Fibroblast of upper back skin (primary cell): Measurements from ENCODE around the gene RXRA.

Experiments
- DNase-seq: peaks from one replicate; pipeline ENCODE4 v3.0.0-alpha.2; 2013

The RXRA gene

DNA sequence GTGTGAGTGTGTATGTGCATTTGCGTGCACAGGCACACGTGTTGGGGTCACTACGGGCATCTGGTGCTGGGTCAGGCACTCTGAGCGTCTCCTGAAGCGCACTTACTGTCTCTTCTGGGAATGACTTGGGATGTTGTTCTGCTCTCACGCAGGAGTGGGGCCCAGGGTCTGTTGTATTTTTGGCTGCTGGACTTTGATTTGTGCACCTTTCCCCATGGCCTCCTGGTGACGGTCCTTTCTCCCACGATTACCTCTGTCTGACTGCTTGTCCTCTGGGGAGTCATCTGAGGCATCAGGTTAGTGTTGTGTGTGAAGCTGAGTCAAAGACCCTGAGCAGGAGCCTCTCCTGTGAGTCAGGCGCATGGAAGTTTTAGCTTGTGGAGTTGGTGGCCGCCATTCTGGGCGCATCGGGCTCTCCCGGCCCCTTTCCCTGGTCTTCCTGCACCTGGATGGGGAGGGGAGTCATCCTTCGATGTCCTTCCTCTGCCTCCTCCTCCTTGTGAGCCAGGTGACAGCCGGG, 62.1 kb downstream of the RXRA start:
- peak; percentile 29 for DNase-seq

DNA sequence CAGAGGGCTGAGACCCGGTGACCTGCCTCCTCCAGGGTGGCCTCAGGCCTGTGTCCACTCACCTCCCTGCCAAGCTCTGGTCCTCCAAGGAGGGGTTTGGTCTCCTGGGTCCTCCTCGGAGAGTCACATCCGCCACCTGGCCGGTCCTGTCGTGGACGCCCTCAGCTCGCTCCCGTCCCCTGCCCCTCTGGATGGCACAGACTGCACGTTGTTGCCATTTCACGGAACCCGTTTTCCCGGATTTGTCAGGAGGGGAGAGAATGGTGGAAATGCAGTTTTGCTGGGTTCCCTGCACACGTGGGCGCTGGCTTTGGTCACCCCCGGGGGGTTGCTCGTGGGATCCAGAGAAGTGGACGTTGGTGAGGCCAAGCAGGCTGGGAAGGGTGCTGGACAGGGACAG, 62.7 kb downstream of the RXRA start:
- no peak for DNase-seq

DNA sequence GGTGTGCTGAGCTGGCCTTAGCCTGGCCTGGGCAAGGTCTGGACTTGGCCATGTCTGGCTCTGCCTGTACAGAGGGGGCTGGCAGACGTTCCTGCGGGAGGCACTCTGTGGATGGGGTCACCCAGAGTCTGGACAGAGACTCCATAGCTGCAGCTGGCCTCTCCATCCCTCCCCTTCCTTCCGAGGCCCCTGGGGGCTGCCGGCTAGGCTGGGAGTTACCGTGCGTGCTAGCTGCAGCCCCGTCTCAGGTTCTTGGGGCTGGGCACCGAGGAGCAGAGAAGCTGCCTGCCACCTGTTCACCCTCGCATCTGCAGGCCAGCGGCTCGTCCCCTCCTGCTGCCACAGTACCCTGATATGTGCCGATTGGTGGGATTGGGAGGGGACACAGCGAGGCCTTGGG, 63.4 kb downstream of the RXRA start:
- DNase-seq: no peak

DNA sequence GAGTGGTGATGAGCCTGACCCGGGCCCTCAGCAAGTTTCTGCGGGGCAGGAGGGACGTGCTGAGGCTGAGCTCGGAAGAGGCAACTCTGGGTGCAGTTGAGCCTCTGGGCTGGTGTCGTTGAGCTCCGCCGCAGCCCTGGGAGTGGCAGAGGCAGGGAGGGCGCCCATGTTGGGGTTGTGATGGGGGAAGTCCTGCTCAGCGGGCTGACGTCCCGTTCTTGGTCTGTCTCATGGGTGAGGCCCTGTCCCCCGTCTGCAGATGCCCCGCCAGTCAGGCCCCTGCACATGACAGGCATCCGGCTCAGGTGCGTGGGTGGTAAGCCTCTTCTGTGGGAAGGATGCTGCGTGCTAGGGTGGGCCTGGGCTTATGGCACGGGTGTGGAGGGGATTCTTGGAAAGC, 64.3 kb downstream of the RXRA start:
- no peak for DNase-seq

DNA sequence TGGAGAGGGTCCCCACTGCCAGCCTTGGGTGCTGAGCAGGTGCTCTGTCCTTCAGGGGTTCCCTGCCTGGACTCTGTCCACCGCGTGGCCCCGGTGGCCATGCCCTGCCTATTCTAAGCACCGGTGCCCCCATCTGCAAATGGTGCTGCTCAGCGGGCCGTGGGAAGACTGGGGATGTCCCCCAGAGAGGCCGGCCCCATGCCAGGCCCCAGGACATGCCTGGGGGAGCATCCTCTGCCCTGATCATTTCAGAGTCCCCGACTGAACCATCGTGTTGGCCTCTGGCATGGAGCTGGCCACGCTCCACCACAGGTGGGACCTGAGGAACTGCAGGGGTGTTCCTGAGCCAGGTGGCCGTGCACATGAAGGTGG, 64.7 kb downstream of the RXRA start:
- DNase-seq: no peak

DNA sequence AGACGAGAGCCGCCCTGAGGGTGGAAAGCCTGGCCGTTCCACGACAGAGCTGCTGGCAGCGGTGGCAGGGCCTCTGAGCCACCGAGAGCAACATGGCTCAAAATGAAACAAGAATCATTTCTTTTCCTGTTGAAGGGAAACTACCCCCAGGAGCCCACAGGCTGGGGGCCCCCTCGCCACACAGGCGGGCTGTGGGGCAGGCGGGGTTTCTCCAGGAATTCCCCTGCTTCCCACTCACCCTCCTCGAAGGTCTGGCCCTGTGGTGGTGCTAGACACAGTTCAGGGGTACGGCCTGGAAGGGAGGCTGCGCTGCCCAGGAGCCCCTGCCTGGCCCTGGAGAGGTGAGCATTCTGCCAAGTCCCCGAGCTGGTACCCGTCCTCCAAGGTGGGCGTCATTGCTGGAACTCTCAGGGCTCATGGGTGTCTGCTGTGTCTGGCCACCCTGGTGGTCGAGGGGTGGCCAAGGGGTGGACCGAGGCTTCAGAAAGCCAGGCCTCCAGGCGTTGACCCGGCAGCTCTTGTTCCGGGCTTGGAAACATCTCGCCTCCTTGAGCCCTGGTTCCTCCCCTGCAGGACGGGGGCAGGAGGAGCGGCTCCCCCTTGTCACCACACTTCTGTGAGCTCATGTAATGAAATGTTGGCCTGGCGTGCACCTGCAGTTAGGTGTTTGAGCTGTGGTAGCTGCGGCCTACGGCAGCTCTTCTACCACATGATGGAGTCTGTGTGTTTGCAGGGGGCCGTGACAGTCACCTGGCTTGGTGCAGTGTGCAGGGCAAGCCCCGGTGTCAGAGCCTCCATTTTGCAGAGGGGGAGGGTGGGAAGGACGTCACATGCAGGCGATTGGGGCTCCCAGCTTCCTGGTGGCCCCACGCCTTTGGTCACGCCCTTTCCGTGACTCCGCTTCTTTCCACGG, 65.3 kb downstream of the RXRA start:
- no peak for DNase-seq

DNA sequence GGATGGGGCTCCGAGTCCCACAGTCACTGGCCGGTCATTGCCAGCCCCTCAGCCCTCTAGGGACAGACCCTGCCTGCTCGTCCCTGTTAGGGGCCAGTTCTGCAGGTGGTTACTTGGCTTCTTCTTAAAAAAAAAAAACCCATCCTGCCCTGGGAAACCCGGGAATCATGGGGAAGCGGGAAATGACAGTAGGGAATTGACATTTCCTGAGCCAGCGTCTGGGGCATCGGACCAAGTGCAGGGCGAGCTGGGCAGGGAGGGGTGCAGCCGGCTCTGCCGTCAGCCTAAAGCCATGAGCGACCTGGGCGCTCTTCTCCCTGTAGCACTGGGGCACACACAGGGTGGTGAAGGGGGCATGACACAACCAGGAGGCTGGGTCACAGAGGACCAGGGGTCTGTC, 66.6 kb downstream of the RXRA start:
- DNase-seq: no peak

DNA sequence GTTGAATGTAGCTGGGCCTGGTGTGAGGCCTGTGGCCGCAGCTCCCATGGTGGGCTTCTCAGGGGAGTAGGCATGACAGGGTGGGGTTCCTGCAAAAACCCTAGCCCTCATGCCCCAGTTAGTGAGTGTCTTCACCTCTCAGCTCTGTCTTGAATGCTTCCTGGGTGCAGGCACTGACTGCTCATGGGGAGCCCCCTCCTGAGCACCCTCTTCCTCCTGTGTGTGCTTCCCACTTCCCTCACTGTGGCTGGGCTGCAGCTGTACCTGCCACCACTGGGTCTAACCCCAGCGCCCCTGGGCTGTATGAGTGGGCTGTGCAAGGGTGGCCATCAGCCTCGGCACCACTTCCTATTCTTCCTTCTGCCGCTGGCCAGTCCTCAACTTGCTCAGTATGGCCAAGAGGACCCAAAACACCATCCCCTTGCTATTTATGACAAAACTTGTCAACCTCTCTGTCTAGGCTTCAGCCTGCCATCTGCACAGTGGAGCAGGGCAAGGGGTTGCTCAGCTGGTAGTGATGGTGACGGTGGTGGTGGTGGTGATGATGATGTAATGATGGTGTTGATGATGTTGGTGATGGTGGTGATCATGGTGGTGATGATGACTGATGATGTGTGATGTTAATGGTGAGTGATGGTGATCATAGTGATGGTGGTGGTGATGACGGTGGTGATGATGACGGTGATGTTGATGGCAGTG, 67.5 kb downstream of the RXRA start:
- DNase-seq: no peak

DNA sequence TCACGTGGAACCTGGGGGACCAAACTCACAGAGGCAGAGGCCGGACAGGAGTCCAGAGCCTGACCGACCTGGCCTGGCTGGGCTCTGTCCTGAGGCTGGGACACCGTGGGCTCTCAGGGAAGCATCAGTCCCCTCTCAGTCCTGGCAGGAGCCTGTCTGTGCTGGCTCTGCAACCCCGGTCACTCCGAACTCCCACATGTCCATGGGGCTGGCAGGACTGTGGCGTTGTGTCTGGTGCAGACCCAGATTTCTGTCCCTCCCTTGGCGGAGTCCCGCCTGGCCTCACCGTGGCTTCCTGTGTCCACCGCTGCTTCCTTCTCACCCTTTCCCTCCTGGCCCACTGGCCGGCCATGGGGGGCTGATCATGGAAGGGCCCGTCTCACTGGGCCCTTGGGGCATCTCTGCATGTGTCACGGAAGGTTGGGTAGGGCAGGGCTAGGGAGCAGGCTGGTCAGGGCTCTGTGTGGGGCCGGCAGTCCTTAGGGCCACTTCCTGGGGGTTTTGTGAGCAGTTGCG, 68.8 kb downstream of the RXRA start:
- no peak for DNase-seq

DNA sequence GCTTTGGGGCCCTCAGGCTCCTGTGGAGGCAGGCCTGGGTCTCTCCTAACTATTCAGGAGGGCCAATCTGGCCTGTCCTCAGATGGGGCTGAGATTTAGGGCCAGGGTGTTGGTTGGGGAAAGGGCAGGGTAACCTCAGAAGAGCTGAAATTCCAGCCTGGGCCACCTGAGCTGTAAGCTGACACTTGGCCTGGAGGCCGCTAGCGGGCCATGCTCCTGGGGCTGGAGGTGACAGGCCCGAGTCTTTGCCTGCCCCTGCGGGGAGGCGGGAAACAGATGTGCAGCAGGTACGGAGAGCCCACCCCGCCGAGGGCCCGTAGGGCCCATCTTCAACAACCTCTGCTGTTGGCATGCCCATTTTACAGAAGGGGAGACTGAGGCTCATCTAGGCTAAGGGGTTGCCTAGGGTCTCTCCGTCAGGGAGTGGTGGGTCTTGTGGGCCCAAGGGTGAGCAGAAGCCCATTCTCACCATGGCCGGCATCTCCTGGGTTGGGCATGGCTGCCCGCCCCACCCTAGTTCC, 69.5 kb downstream of the RXRA start:
- no peak for DNase-seq

DNA sequence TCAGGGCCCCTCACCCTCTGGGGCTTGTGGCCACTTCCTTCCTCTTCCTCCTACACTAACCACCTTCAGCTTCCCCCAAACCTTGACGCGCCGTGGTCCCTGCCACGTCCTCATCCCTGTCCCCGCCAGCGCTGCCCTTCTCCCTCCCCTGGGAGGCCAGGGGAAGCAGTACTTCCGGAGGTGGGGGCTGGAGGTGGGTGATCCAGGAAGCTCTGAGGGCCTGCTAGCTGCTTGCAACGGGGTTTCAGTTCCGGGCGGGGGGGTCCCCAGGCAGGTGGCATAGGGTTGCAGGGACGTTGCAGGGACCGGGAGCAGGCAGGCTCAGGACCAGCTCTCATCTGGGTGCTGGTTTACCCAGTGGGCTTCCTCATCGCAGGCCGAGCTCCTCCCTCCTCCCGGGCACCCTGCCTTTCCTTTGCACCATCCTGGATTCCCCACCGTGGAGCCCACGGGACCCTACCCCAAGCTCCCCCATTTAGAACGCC, 70.0 kb downstream of the RXRA start:
- no peak for DNase-seq

DNA sequence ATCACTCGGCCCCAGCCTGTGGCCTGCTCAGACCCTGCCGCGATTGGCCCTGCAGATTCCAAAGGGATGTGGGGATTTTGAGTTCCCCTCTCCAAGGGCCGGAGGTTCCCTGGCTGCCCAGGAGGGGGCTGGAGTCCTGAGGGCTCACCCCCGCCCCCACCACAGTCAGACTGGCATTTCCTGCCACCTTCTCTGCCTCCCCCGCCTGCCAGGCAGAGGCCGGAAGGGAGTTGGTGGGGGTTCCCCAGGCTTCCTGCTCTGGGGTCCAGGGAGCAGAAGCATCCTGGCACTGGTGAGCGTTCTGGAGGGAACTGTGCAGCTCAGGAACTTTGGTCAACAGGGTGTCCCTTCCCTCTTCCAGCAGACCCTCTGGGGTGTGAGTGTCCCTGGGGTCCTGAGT, 70.6 kb downstream of the RXRA start:
- DNase-seq: no peak

DNA sequence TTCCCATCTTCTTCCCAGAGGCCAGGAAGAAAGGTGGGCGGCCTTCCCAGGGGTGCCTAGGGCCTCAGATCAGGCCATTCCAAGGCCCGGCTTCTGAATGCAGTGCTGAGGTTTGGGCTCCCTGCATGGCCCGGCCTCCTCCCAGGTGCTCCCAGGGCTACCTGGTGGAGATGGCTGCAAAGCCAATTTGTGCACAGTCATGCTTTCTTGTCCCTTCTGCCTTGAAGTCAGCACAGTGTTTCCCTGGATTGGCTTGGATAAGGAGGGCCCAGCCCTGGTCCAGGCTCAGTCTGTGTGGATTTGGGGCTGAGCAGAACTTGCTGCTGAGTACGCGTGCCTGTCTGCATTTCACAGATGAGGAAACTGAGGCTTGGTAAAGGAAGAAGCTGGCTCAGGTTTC, 72.5 kb downstream of the RXRA start:
- DNase-seq: no peak

DNA sequence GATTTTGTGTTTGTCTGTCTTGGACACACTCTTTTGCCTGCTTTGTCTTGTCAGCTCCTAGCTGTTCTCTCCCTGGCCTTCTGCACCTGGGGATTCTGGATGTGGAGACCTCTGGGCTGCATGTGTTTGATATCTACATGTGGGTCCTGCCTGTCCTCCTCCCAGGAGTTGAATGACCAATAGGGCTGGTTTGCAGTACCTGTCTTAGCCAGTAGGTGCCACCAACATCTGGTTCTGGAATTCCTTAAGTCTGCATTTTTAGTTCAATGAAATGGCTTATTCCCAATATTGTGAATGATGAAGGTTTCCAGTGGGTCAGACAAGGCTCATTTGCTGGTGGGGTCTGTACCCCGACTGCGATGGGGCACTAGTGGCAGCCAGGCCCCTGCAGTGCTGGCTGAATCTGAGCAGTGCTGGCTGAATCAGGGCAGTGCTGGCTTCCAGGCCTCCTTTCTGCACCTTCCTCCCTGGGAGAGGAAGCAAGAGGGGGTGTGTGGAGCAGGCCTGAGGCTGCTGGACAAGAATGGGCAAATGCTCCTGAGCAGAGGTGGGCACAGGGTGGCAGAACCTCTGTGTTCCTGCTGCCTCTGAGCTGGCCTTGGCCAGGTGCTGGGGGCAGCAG, 73.3 kb downstream of the RXRA start:
- no peak for DNase-seq

DNA sequence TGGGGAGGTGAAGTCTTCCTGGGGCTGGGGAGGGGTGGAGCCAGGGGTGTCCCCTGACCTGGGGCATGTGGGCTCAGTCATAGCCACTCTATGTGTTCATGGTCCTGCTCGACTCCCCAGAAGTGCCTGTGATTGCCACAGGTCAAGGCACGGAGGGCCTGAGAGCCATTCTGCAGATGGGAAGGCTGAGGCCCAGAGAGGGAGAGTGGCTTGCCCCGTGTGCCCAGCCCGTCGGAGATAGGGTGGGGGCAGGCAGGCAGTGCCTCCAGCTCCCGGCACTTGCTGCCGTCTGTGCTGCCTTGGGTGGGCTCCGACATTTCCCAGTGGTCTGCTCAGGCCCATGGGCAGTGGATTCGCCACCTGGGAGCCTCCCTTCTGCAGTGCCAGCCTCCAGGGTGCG, 74.0 kb downstream of the RXRA start:
- no peak for DNase-seq

DNA sequence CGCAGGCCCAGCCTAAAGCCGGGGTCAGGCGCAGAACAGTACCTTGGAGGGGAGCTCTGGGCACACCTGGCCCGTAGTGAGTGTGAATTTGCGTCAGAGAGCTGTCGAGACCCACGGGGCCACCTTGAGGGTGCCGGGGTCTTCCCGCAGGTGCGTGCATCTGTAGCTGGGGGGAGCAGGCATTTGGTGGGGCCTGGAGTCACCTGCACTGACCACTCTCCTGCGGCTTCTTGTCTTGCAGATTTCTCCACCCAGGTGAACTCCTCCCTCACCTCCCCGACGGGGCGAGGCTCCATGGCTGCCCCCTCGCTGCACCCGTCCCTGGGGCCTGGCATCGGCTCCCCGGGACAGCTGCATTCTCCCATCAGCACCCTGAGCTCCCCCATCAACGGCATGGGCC, 75.1 kb downstream of the RXRA start:
- DNase-seq: no peak

DNA sequence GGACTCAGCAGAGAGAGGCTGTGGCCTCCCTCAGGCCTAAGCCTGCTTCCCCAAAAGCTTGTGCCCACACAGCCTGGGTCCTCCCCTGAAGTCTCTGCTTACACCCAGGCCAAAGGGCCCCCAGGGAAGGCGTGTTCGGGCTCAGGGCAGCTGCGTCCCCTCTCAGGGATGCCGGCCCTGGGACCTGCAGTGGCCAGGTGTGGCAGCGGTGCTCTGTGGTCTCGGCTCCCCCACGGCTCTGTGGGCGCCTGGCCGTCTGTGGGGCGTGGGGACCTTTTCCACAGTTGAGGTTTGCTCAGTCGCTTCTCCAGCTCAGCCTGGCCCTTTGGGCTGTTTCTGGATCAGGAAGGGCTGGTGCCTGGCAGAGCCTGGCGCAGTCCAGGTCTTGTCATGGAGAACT, 75.9 kb downstream of the RXRA start:
- no peak for DNase-seq

DNA sequence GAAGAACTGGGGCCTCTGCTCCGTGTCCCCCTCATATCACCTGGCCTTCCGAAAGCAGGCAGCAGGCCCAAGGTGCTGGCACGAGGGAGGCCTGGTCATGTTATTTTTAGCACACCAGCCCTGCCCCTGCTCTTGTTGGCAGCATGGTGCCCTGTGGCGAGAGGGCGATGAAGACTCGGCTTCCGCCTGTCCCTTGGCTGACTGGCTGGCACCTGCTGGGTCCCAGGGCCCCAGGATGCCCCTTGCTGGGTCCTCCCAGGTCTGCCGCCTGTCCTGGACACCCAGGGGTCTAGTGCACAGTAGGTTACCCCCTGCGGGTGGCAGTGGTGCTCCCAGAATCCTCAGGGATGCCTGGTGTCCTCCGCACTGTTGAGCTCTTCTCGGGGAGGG, 77.0 kb downstream of the RXRA start:
- no peak for DNase-seq

DNA sequence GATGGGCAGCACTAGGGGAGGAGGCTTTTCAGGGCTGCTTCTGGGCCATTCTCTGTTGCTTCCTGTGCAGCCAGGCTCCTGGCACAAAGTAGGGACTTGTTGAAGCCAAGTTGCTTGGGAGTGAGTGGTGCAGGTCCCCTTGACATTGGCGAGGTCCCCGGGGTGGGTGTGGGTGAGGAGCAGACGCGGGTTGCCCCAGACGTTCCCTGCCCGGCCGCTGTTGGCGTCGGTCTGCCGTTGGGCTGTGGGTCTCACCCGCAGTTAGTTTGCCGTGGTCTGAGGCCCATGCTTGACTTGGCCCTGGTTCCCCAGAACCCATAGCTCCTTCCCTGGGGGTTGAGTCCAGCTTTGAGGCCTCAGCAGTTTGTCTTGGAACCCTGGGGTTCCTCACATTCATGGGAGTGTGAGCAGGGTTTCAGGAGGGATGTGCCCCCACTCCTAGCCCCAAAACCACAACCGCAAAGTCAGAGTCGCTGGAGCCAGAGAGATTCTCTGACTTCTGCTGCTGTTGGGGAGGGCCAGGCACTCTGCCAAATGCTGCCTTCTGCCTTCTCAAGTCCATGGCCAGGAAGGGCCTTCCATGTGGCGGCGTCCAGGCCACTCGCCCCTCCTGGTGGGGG, 77.5 kb downstream of the RXRA start:
- DNase-seq: peak; percentile 91

DNA sequence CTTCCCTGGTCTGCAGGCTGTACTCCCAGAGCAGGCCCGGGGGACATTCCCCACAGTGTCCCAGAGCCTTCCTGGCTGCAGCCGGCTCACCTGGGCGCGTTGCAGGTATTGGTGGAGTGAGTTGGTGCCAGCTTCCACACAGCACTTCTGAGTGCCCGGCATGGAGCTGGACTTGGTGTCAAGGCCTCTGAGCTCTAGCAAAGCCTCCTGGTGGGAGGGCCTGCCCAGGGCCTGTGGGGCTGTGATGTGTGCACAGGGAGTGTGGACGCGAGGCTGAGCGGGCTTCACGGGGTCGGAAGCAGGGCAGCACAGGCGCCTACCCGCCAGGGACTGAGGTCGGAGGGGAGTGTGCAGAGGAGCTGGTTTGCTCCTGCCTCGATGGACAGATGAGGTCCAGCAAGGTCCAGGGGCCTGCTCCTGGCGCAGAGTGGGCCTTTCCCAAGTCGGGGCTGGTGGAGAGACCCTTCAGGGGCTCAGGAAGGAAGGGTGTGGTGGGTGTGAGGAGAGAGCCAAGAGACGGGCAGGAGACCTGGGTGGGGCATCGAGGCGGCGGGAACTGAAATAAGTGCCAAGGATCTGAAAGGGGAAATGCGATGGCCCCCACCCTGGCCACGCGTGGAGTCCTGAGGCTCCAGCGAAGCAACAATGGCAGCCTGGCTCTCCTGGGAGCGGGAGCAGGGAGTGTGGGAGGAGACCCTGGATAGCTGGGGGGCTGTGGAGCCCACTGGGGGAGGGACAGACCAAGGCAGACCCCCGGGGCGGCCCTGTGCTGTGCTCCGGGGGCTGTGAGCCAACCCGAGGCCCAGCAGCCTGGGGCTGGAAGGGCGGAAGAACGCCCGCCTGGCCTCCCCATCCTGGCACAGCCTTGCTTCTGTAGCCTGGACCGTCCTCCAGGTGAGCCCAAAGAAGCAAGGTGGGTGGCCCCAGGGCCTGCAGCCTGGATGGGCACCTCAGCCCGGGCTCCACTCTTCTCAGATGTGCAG, 78.4 kb downstream of the RXRA start:
- DNase-seq: no peak

DNA sequence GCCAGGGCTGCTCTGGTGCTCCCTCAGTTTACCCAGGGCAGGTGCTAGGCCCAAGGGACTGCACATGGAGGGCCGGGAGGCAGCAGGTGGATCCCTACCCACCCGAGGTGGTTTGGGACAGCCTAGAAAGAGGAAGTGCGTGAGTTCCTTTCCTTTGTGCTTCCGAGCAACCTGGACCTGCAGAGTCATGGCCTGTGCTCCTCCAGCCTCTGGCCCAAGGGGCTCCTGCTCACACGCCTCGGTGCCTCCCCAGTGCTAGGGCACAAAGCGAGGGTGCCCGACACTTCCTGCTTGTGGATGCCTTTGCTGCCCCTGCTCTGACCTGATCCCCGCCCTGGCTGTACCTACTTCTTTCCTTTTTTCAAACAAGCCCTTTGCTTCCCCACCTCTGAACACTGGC, 79.3 kb downstream of the RXRA start:
- DNase-seq: no peak
